AG10803 (cell line): ENCODE results near the gene SERP2.
A peak's percentile ranks its signal among the peaks of the same experiment; 100 is the strongest.

ENCODE experiments used
- DNase-seq: peaks from one replicate; pipeline ENCODE4 v3.0.0; 2010; ENCODE audit warnings: low read depth
- H3K4me3 ChIP-seq: 2 replicates; pipeline ENCODE4 v1.5.1; 2011; ENCODE audit warnings: mild to moderate bottlenecking, low read length, control low read depth
- CTCF ChIP-seq: conservative IDR thresholded peaks from 2 replicates; pipeline ENCODE4 v1.5.1; 2011; ENCODE audit warnings: mild to moderate bottlenecking, low read length, control low read depth, inconsistent platforms

Gene SERP2

GRCh38 chr13:44437356-44438233 lies 64.0 kb downstream of the SERP2 start:
- peak; percentile 44 for DNase-seq
- peak overlapping the region; percentile 72 for H3K4me3 ChIP-seq
- TF ChIP-seq CTCF: peak; percentile 54

- no peak overlapping the region for H3K4me3 ChIP-seq
- no peak for DNase-seq
- no peak for TF ChIP-seq CTCF
These were observed 64.6 kb downstream of the SERP2 start for GRCh38 chr13:44438234-44438579.

GRCh38 chr13:44439452-44440024 lies 65.9 kb downstream of the SERP2 start:
- no peak for TF ChIP-seq CTCF
- H3K4me3 ChIP-seq: no peak overlapping the region
- no peak for DNase-seq

GRCh38 chr13:44440046-44440608 lies 66.5 kb downstream of the SERP2 start:
- DNase-seq: no peak

More at GRCh38 chr13:44440046-44440608, 66.5 kb downstream of the SERP2 start:
- H3K4me3 ChIP-seq: no peak overlapping the region
- TF ChIP-seq CTCF: no peak
